Neural crest cell (in vitro differentiated cells): ENCODE data around the gene ZNF598. TPM values are rescaled to one million over a fixed set of nuclear protein-coding genes. Genes with fewer than 3 reads are reported as not detected.
A peak's percentile ranks its signal among the peaks of the same experiment; 100 is the strongest.

Experiments
- DNase-seq: peaks from one replicate; pipeline ENCODE4 v3.0.0; 2021; ENCODE audit warnings: low read depth, mixed read lengths, low spot score
- H3K27ac Mint-ChIP-seq: one replicate; pipeline ENCODE4 v1.8.0; 2021; ENCODE audit warnings: mild to moderate bottlenecking, mixed read lengths; ENCODE audit not compliant: unreplicated experiment
- H3K27me3 Mint-ChIP-seq: 2 replicates; pipeline ENCODE4 v1.8.0; 2021; ENCODE audit warnings: low read depth, mild to moderate bottlenecking, mixed read lengths
- H3K36me3 Mint-ChIP-seq: 2 replicates; pipeline ENCODE4 v1.8.0; 2021; ENCODE audit warnings: low read depth, mild to moderate bottlenecking, mixed read lengths
- H3K4me1 Mint-ChIP-seq: 2 replicates; pipeline ENCODE4 v1.8.0; 2021; ENCODE audit warnings: mixed read lengths
- H3K4me3 Mint-ChIP-seq: one replicate; pipeline ENCODE4 v1.8.0; 2021; ENCODE audit warnings: mild to moderate bottlenecking, mixed read lengths
- H3K9me3 Mint-ChIP-seq: 2 replicates; pipeline ENCODE4 v1.8.0; 2021; ENCODE audit warnings: mixed read lengths
- CTCF ChIP-seq: fragments of 200-600 bp; sonication (generic); conservative IDR thresholded peaks from 2 replicates; pipeline ENCODE4 v1.5.0; 2021; ENCODE audit warnings: antibody characterized with exemption, mild to moderate bottlenecking
- total RNA-seq: library from RNA; stranded (reverse); gene quantifications from 2 replicates; pipeline ENCODE4 v1.2.1, GENCODE V29; 2021

Gene ZNF598
- total RNA-seq, 1 donor from 2014 or later: 55.7 TPM

- Mint-ChIP-seq H3K27ac (no peak overlapping the region), H3K9me3 (no peaks in the 10 kb centered on the region)
- no peak for DNase-seq
Observed at GRCh38 chr16:1999866-2000514, 9.6 kb downstream of the ZNF598 start.

GRCh38 chr16:1998852-1999801 lies 10.5 kb downstream of the ZNF598 start:
- Mint-ChIP-seq H3K36me3 (peaks cover 7% of the 10 kb centered on the region), H3K27me3 (peaks cover 10% of the 10 kb centered on the region), H3K27ac (no peak overlapping the region), H3K9me3 (no peaks in the 10 kb centered on the region), H3K4me3 (no peak overlapping the region), H3K4me1 (no peaks in the 10 kb centered on the region)
- TF ChIP-seq CTCF: no peak
- DNase-seq: no peak

More at GRCh38 chr16:1999866-2000514, 9.6 kb downstream of the ZNF598 start:
- Mint-ChIP-seq H3K27me3 (peaks cover 9% of the 10 kb centered on the region), H3K4me1 (no peaks in the 10 kb centered on the region), H3K4me3 (no peak overlapping the region), H3K36me3 (peaks cover 7% of the 10 kb centered on the region)
- no peak for TF ChIP-seq CTCF

- Mint-ChIP-seq H3K27me3 (peaks cover 17% of the 10 kb centered on the region), H3K27ac (no peak overlapping the region), H3K4me3 (no peak overlapping the region), H3K36me3 (peaks cover 9% of the 10 kb centered on the region), H3K4me1 (no peaks in the 10 kb centered on the region), H3K9me3 (no peaks in the 10 kb centered on the region)
- no peak for DNase-seq
- no peak for TF ChIP-seq CTCF
Observed at GRCh38 chr16:1998360-1998835, 11.2 kb downstream of the ZNF598 start.

- no peak for TF ChIP-seq CTCF
Observed at GRCh38 chr16:1997494-1998359, 11.9 kb downstream of the ZNF598 start.

GRCh38 chr16:1993731-1994131 lies 15.9 kb downstream of the ZNF598 start:
- no peak for TF ChIP-seq CTCF
- H3K9me3 Mint-ChIP-seq: no peaks in the 10 kb centered on the region
- peaks cover 4% of the 10 kb centered on the region for H3K4me1 Mint-ChIP-seq
- no peak for DNase-seq
- no peak overlapping the region for H3K27ac Mint-ChIP-seq
- peaks cover 13% of the 10 kb centered on the region for H3K36me3 Mint-ChIP-seq
- peaks cover 50% of the 10 kb centered on the region for H3K27me3 Mint-ChIP-seq
- peak overlapping the region; percentile 78 for H3K4me3 Mint-ChIP-seq

More at GRCh38 chr16:1997494-1998359, 11.9 kb downstream of the ZNF598 start:
- H3K36me3 Mint-ChIP-seq: peaks cover 9% of the 10 kb centered on the region
- no peaks in the 10 kb centered on the region for H3K4me1 Mint-ChIP-seq
- H3K9me3 Mint-ChIP-seq: no peaks in the 10 kb centered on the region
- no peak overlapping the region for H3K27ac Mint-ChIP-seq
- DNase-seq: no peak
- peak overlapping the region; percentile 23 for H3K4me3 Mint-ChIP-seq
- H3K27me3 Mint-ChIP-seq: peaks cover 21% of the 10 kb centered on the region
